ENCODE data around the gene C2orf15. TPM values are rescaled to one million over a fixed set of nuclear protein-coding genes. Genes with fewer than 3 reads are reported as not detected.
A peak's percentile ranks its signal among the peaks of the same experiment; 100 is the strongest.

Gene C2orf15, protein sequence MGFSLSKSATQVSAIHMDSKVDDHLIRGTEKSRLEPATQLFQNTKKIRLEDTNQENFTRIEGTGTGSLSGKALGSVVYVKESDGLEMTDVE
- 3.0 TPM for polyA plus RNA-seq (2013)

DNA sequence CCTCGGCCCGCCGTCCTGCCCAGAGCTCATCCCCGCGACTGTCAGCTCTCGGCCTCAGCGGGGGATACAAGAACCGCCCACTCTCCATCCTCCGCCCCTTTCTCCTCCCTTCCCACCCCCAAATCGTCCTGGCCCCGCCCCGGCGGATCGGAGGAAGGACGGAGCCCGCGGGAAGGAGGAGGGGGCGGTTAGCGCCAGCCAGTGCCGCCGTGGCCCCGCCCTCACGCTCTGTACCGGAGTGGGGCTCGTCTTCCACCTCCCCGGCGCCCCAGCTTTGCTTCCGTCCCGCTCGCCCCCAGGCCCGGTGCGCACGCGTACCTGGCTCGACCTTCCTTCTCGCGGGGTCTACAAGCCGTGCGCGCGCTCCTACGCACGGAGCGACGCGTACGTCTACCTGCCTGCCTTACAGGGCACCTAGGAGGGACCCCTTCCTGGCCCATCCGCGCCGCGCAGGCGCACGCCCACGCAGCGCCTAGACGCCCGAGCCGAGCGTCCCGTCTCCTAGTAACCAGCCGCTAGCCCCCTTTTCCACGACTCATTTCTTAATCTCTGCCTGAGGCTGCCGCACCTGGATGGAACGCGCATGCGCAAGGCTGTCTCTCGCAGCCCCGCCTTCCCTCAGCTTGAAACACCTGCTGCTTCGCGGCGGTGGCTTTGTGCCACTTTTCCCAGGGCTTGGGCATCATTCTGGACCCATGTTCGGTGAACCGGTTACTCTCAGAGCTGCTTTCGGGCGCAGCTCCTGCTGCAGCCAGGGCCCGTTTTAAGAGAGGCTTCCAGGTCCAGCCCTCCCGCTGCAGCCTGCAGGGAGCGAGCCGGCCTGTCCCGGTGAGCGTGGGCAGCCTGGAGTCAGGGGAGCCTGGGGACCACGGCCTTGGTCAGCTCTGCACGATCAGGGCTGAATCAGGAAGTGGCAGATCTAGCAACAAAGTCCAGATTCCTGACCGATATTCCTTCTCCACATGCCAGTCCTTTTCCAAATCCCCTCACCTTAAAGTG, at the start of gene C2orf15:
TSS of gene C2orf15 (plus strand) at position 598 of the 999 bp plus-strand sequence. CDS start 8,852 bp downstream, outside the sequence.
- no peaks in the 10 kb centered on the region for H3K36me3 ChIP-seq (ENCODE audit: control insufficient read depth in 4 of 4, insufficient read depth in 4 of 4, low read length in 3 of 4)
- under 1% methylated on average over 71 of the region's 84 CpGs for WGBS (ENCODE audit: insufficient coverage)
- no peaks in the 10 kb centered on the region for H3K9me3 ChIP-seq (ENCODE audit: control extremely low read depth in 1 of 5, control insufficient read depth in 4 of 5, insufficient read depth in 2 of 5, low read depth in 1 of 5, low read length in 4 of 5)
- H3K27ac ChIP-seq (ENCODE audit: insufficient read depth in 1 of 2, low read depth in 1 of 2, low read length in 2 of 2, poor library complexity in 1 of 2, severe bottlenecking in 2 of 2) = peak within 1 kb of the TSS in 1 of 2 experiments; percentile 75
- ChIA-PET POLR2A (interaction anchor here (0.6 to 2.0 kb wide), 5 partner anchors 9 to 196 kb away, joined by 3 to 10 read pairs (median 7); partner anchors contain the start of genes EIF5B, LIPT1, MITD1 and MRPL30), CTCF (interaction anchor here (1.4 to 2.3 kb wide), 4 partner anchors 9 to 38 kb away, joined by 3 to 8 read pairs (median 4); no protein-coding TSS in a partner anchor)
- no peaks in the 10 kb centered on the region for H3K27me3 ChIP-seq (replicated peaks in 2 of 5; ENCODE audit: control insufficient read depth in 4 of 5, insufficient read depth in 5 of 5, low read length in 4 of 5)
- peaks cover 5 to 17% (median 15%) of the 10 kb centered on the region in 4 experiments for H3K4me1 ChIP-seq (ENCODE audit: control extremely low read depth in 1 of 4, control insufficient read depth in 4 of 4, insufficient read depth in 4 of 4, low read length in 3 of 4)
- peak within 1 kb of the TSS; percentile 79 to 95 (median 85) for H3K4me3 ChIP-seq (ENCODE audit: control insufficient read depth in 1 of 7, extremely low read depth in 1 of 7, insufficient read depth in 4 of 7, low read depth in 2 of 7, low read length in 6 of 7)
- peak; percentile 90 to 96 (median 96) for DNase-seq

DNA sequence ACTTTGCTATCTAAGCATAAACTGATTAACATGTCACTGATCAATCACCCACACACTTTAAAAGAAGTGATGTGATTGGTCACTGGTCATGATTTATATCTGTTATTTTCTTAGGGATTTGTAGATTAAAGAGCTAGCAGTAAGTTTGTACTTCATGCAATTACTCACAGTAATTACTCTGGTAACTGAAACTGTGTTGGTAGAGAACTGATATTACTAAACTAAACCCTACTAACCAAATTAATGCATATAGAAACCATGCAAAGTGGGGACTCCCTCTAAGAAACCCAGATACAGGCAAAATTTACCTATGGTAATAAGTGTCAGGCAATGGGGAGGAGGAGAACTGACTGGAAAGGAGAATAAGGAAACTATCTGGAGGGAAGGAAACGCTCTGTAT, 44.8 kb upstream of the C2orf15 start:
- Histone ChIP-seq H3K4me1 (ENCODE audit: control extremely low read depth in 1 of 4, control insufficient read depth in 4 of 4, insufficient read depth in 4 of 4, low read length in 3 of 4) (peaks cover 0 to 3% (median 0%) of the 10 kb centered on the region in 4 experiments), H3K27ac (ENCODE audit: insufficient read depth in 1 of 2, low read depth in 1 of 2, low read length in 2 of 2, poor library complexity in 1 of 2, severe bottlenecking in 2 of 2) (no peak overlapping the region), H3K4me3 (ENCODE audit: control insufficient read depth in 1 of 7, extremely low read depth in 1 of 7, insufficient read depth in 4 of 7, low read depth in 2 of 7, low read length in 6 of 7) (no peak overlapping the region), H3K36me3 (ENCODE audit: control insufficient read depth in 4 of 4, insufficient read depth in 4 of 4, low read length in 3 of 4) (no peaks in the 10 kb centered on the region), H3K27me3 (replicated peaks in 2 of 5; ENCODE audit: control insufficient read depth in 4 of 5, insufficient read depth in 5 of 5, low read length in 4 of 5) (no peaks in the 10 kb centered on the region), H3K9me3 (ENCODE audit: control extremely low read depth in 1 of 5, control insufficient read depth in 4 of 5, insufficient read depth in 2 of 5, low read depth in 1 of 5, low read length in 4 of 5) (peaks cover 0 to 6% (median 2%) of the 10 kb centered on the region in 5 experiments)
- CTCF ChIA-PET = no interaction called here
- POLR2A ChIA-PET = no interaction called here
- WGBS (ENCODE audit: insufficient coverage) = no CpG with 5 or more reads among the region's 1 CpG
- DNase-seq = no peak

GRCh38 chr2:99101697-99102096, 39.8 kb upstream of the C2orf15 start:
- WGBS (ENCODE audit: insufficient coverage) = 40% methylated on average over 1 of the region's 3 CpGs
- POLR2A ChIA-PET = no interaction called here
- DNase-seq = peak; percentile 32 to 56 (median 48)
- CTCF ChIA-PET = no interaction called here
- H3K4me3 ChIP-seq (ENCODE audit: control insufficient read depth in 1 of 7, extremely low read depth in 1 of 7, insufficient read depth in 4 of 7, low read depth in 2 of 7, low read length in 6 of 7) = no peak overlapping the region
- H3K27me3 ChIP-seq (replicated peaks in 2 of 5; ENCODE audit: control insufficient read depth in 4 of 5, insufficient read depth in 5 of 5, low read length in 4 of 5) = no peaks in the 10 kb centered on the region
- H3K4me1 ChIP-seq (ENCODE audit: control extremely low read depth in 1 of 4, control insufficient read depth in 4 of 4, insufficient read depth in 4 of 4, low read length in 3 of 4) = peaks cover 0 to 16% (median 2%) of the 10 kb centered on the region in 4 experiments
- H3K36me3 ChIP-seq (ENCODE audit: control insufficient read depth in 4 of 4, insufficient read depth in 4 of 4, low read length in 3 of 4) = no peaks in the 10 kb centered on the region
- no peak overlapping the region for H3K27ac ChIP-seq (ENCODE audit: insufficient read depth in 1 of 2, low read depth in 1 of 2, low read length in 2 of 2, poor library complexity in 1 of 2, severe bottlenecking in 2 of 2)
- no peaks in the 10 kb centered on the region for H3K9me3 ChIP-seq (ENCODE audit: control extremely low read depth in 1 of 5, control insufficient read depth in 4 of 5, insufficient read depth in 2 of 5, low read depth in 1 of 5, low read length in 4 of 5)

GRCh38 chr2:99104006-99104405, 37.5 kb upstream of the C2orf15 start:
- peak in 1 of 3 donors; percentile 34 for DNase-seq
- POLR2A ChIA-PET = interaction anchor here (0.5 kb wide), 1 partner anchor 37 kb away, joined by 3 read pairs; no protein-coding TSS in a partner anchor
- H3K27me3 ChIP-seq (replicated peaks in 2 of 5; ENCODE audit: control insufficient read depth in 4 of 5, insufficient read depth in 5 of 5, low read length in 4 of 5) = no peaks in the 10 kb centered on the region
- H3K4me3 ChIP-seq (ENCODE audit: control insufficient read depth in 1 of 7, extremely low read depth in 1 of 7, insufficient read depth in 4 of 7, low read depth in 2 of 7, low read length in 6 of 7) = no peak overlapping the region
- H3K27ac ChIP-seq (ENCODE audit: insufficient read depth in 1 of 2, low read depth in 1 of 2, low read length in 2 of 2, poor library complexity in 1 of 2, severe bottlenecking in 2 of 2) = no peak overlapping the region
- H3K9me3 ChIP-seq (ENCODE audit: control extremely low read depth in 1 of 5, control insufficient read depth in 4 of 5, insufficient read depth in 2 of 5, low read depth in 1 of 5, low read length in 4 of 5) = no peaks in the 10 kb centered on the region
- no peaks in the 10 kb centered on the region for H3K36me3 ChIP-seq (ENCODE audit: control insufficient read depth in 4 of 4, insufficient read depth in 4 of 4, low read length in 3 of 4)
- H3K4me1 ChIP-seq (ENCODE audit: control extremely low read depth in 1 of 4, control insufficient read depth in 4 of 4, insufficient read depth in 4 of 4, low read length in 3 of 4) = peaks cover 0 to 24% (median 4%) of the 10 kb centered on the region in 4 experiments
- CTCF ChIA-PET = no interaction called here
- 93% methylated on average over 2 of the region's 2 CpGs for WGBS (ENCODE audit: insufficient coverage)

GRCh38 chr2:99106913-99107312, 34.6 kb upstream of the C2orf15 start:
- DNase-seq = peak; percentile 23 to 77 (median 73)
- H3K4me3 ChIP-seq (ENCODE audit: control insufficient read depth in 1 of 7, extremely low read depth in 1 of 7, insufficient read depth in 4 of 7, low read depth in 2 of 7, low read length in 6 of 7) = no peak overlapping the region
- H3K27ac ChIP-seq (ENCODE audit: insufficient read depth in 1 of 2, low read depth in 1 of 2, low read length in 2 of 2, poor library complexity in 1 of 2, severe bottlenecking in 2 of 2) = no peak overlapping the region
- peaks cover 0 to 21% (median 4%) of the 10 kb centered on the region in 4 experiments for H3K4me1 ChIP-seq (ENCODE audit: control extremely low read depth in 1 of 4, control insufficient read depth in 4 of 4, insufficient read depth in 4 of 4, low read length in 3 of 4)
- no peaks in the 10 kb centered on the region for H3K9me3 ChIP-seq (ENCODE audit: control extremely low read depth in 1 of 5, control insufficient read depth in 4 of 5, insufficient read depth in 2 of 5, low read depth in 1 of 5, low read length in 4 of 5)
- 63% methylated on average over 2 of the region's 2 CpGs for WGBS (ENCODE audit: insufficient coverage)
- H3K27me3 ChIP-seq (replicated peaks in 2 of 5; ENCODE audit: control insufficient read depth in 4 of 5, insufficient read depth in 5 of 5, low read length in 4 of 5) = no peaks in the 10 kb centered on the region
- ChIA-PET CTCF (no interaction called here), POLR2A (interaction anchor here (0.5 kb wide), 1 partner anchor 868 kb away, joined by 3 read pairs; no protein-coding TSS in a partner anchor)
- H3K36me3 ChIP-seq (ENCODE audit: control insufficient read depth in 4 of 4, insufficient read depth in 4 of 4, low read length in 3 of 4) = no peaks in the 10 kb centered on the region

DNA sequence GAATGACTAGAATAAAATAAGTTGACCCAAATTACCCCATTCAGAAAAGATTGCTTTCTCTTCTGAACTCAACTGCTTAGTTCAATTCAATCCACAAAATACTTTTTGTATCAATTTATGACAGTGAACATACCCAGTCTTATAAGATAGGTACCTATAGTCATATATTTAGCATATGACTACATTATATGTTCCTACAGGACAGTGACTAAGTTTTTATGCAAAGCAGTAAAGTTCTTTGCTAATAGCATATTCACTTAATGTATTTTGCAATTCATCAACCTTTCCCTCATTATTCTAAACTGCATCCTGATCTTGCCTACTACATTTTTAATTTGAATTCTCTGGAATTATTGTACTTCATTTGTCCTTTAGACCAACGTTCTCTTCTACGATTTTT, 30.3 kb upstream of the C2orf15 start:
- DNase-seq = no peak
- H3K4me3 ChIP-seq (ENCODE audit: control insufficient read depth in 1 of 7, extremely low read depth in 1 of 7, insufficient read depth in 4 of 7, low read depth in 2 of 7, low read length in 6 of 7) = no peak overlapping the region
- ChIA-PET CTCF (no interaction called here), POLR2A (no interaction called here)
- no peak overlapping the region for H3K27ac ChIP-seq (ENCODE audit: insufficient read depth in 1 of 2, low read depth in 1 of 2, low read length in 2 of 2, poor library complexity in 1 of 2, severe bottlenecking in 2 of 2)
- H3K27me3 ChIP-seq (replicated peaks in 2 of 5; ENCODE audit: control insufficient read depth in 4 of 5, insufficient read depth in 5 of 5, low read length in 4 of 5) = no peaks in the 10 kb centered on the region
- H3K4me1 ChIP-seq (ENCODE audit: control extremely low read depth in 1 of 4, control insufficient read depth in 4 of 4, insufficient read depth in 4 of 4, low read length in 3 of 4) = peaks cover 0 to 12% (median 4%) of the 10 kb centered on the region in 4 experiments
- H3K36me3 ChIP-seq (ENCODE audit: control insufficient read depth in 4 of 4, insufficient read depth in 4 of 4, low read length in 3 of 4) = no peaks in the 10 kb centered on the region
- H3K9me3 ChIP-seq (ENCODE audit: control extremely low read depth in 1 of 5, control insufficient read depth in 4 of 5, insufficient read depth in 2 of 5, low read depth in 1 of 5, low read length in 4 of 5) = no peaks in the 10 kb centered on the region
- WGBS (ENCODE audit: insufficient coverage) = no CpG with 5 or more reads among the region's 2 CpGs
